HG03571 (cell line): Measurements from ENCODE around the gene EARS2.
A peak's percentile ranks its signal among the peaks of the same experiment; 100 is the strongest.
"Not testable (repeated sequence)": the region's sequence is repeated elsewhere in the genome, so short reads cannot be mapped to it uniquely, and the experiment has no call there.

Experiments used
- ATAC-seq: cut with Tn5 transposase; IDR thresholded peaks from one replicate; pipeline ENCODE4 v1.9.1; 2021; ENCODE audit not compliant: unreplicated experiment

Gene EARS2

DNA sequence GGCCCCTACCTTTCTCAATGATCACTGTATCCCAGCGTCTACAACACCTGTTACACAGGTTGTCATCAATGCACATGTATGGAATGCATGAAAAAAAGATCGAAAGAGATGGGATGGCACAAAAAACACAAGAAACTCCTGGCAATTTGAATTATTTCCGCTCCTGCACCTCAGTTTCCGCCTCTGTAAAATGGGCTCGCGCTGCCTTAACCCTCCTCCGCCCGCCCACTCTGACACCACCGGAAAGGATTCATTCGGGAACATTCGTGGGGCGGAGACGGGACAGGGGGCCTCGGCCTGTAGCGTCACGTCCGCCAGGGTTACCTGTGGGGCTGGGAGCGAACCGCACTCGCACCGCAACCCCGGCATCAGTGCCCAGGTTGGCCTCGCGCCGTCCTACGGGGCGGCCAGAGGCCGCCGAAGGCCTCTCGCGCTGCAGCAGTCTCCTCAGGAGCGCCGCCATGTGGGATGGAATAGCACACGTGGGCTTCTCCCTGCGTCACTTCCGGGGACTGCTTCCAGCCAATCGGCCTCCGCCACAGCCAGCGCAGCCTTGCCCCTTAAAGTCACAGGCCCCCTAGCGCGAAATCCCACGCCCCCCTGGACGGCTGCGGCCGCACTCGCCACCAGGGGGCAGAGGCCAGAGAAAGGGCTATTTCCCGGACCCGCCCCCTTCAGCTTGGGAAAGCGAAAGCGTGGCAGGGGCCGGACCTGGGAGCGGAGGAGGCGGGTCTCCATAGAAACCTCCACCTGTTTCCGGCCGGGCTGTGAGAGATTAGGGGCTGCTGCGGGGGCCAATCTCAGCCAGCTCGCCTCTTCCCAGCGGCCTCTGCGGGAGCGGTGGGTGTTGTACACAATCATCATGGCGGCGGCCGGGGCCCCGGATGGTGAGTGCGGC, at the start of gene EARS2, which contains the start of gene UBFD1:
EARS2 (minus strand) TSS at position 470 of the 898 bp plus-strand sequence; CDS start at position 463, 7 bp downstream.
UBFD1 (plus strand) TSS at position 847 of the 898 bp plus-strand sequence; CDS start at position 863, 16 bp downstream.
- peak; percentile 86 for ATAC-seq

DNA sequence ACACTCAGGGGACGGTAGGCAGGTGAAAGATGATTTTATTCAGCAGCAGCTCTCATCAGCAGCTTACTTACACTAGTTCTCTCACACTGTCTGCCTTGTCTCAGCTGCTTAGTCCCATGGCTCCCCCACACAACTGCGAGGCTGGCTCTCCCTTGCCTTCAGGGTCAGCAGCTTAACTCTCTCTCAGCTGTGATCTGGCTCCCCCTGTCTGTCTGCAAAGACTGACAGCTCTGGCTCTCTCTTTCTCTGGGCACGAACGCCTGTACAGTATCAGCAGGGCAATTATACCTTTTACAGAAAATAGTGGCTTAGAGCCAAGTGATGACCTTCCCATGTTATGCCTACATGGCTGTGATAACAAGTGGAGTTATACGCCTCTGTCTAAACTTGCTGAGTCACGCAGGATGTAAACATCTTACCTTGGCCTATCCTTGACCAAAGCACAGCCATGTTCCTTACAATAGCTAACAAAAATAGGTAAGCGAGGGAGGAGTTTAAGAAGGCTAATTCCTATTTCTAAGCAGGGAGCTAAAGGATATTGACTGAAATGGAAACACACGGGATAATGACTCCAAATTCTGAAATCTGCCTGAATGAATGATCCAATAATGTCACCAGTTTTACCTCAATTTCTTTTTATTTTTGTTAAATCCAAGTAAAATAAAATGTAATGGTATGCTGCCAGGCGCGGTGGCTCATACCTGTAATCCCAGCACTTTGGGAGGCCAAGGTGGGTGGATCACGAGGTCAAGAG, 40.0 kb upstream of the EARS2 start:
- no peak for ATAC-seq

DNA sequence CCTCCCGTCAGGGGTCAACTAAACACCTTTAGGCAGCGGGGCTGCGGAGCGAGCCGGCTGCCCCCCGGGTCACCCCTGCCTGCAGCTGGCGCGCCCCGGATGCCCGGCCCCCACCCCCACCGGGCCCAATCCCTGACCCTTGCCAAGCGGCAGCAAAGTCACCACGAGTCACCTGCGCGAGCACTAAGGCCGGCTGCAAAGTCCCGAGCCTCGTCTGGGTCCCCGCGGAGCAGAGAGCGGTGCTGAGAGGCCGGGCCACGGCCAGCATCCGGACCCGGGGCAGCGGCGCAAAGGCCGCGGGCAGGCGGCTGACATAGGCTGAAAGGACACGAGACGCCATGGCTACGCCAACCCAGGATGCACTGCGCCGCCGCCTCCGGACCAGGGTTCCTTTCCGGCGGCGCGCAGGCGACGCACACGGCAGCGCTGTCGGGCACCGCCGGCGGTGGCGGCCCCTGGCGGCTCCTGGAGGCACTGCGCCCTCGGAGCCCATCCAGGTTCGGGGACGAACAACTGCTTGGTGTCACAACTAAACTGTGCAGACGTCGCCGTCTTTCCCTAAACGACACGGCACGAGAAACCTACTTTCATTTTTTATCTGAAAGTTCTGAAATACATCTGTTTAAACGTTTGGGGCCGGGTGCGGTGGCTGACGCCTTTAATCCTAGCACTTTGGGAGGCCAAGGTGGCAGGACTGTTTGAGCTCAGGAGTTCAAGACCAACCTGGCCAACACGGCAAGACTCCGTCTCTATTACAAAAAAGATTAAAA, 39.0 kb upstream of the EARS2 start, which contains the start of gene NDUFAB1:
NDUFAB1 (minus strand) TSS at position 366 of the 770 bp plus-strand sequence; CDS start at position 340, 26 bp downstream.
- peak; percentile 88 for ATAC-seq

DNA sequence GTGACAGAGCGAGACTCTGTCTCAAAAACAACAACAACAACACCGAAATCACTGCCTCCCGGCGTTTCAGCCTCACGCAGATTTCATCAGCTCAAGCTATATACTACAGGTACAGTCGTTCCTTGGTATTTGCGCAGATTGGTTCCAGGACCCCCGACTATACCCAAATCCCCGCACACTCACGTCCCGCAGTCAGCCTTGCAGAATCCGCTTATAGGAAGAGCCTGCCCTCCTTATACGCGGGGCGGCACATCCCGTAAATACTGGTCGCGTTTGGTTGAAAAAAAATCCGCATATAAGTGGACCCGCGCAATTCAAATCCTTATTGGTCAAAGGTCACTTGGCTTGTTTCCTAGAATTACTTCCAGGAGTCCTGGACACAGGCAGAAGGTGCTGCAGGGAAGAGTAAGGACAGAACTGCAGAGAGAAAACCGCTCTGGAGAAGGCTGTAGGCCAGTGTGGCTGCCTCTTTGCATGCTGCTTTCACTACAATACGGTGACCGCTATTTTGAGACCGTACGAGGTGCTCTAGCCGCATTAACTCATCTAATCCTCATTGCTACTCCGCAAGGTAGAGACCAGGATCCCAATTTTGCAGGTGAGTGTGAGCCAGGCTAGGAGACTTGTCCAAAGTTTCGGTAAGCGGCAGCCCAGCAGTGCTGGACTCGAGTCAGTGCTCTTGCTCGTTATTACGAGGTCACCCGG, 38.2 kb upstream of the EARS2 start:
- peak; percentile 10 for ATAC-seq

DNA sequence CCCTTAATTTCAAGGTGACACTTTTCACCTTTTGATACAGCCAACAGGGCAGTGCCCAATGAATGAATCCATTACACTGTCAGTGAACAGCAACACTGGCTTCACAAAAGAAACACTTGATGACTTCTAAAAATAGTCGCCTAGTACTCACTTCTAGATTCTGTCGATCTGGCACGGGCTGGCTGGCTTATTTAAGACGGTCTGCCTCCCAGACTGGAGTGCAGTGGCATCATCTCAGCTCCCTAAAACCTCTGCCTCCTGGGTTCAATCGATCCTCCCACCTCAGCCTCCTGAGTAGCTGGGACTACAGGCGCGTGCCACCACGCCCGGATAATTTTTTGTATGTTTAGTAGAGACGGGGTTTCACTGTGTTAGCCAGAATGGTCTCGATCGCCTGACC, 37.0 kb upstream of the EARS2 start:
- no peak for ATAC-seq

DNA sequence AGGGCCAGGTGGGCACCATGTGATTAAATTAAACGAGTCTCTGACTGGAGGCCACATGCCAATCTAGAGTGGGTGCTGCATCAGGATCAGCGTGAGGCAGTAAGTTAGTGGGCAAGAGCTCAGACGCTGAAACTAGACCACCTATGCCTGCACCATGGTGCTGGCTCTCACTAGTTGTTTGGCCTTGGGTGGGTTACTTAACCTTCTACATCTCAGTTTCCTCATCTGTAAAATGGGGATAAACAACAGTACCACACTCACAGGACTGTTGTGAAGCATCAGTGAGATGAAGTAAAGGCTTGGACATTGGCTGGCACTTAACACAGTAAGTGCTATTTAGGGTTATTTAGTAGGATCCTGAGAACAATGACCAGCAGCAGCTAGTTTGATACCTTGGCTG, 33.0 kb upstream of the EARS2 start:
- ATAC-seq, result no peak

DNA sequence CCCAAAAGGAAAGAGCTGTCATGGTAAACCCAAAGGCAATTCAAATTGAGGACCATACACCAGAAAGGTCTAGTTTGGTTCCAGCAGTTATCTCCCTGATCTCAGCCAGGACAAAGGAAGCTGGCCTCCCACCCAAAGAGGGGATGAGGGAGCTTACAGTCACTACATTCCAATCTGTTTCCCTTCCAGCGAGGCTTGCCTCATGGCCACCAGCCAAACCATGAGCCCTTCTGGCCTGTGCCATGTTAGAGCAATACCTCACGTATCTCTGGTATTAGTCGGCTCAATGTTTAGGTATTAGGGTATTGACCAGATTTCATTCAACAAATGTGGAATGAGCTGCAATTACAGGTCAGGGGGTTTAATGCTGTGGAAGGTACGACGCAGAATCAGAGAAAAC, 30.6 kb upstream of the EARS2 start:
- no peak for ATAC-seq

DNA sequence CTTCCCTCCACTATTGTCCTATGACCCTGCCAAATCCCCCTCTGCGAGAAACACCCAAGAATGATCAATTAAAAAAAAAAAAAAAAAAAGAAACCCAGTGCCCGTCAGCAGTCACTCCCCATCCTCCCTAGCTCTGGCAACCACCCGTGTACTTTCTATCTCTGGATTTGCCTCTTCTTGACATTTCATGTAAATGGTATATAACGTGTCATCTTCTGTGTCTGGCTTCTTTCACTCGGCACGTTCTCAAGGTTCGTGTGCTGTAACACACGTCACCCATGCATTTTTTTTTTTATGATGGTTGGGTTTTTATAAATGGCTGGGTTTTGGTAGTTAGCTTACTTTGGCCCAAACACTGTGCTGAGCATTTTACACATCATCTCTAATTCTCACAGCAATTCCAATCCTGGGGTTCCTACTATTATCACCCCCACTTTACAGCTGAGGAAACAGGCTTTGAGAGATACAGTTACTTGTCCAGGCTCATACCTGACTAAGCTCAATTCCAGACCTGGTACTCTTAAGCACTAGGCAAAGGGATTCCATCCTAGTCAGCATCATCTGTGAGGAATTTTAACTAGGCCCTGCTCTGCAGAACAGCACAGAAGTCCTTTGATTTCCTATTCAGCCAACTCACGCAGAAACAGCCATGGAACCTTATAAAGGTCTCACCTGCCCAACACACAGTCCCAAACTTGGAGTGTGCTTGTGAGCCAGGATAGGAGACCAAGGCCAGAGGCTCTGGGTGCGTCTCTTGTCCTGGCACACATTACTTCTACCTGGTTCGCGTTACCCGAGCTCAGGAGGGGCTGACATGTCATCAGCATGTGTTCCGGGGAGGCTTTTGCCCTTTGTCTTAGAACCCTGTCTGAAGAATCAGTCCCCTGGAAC, 27.3 kb upstream of the EARS2 start:
- no peak for ATAC-seq

DNA sequence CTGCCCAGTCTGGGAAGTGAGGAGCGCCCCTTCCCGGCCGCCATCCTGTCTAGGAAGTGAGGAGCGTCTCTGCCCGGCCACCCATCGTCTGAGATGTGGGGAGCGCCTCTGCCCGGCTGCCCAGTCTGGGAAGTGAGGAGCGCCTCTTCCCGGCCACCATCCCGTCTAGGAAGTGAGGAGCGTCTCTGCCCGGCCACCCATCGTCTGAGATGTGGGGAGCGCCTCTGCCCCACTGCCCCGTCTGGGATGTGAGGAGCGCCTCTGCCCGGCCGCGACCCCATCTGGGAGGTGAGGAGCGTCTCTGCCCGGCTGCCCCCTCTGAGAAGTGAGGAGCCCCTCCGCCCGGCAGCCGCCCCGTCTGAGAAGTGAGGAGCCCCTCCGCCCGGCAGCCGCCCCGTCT, 26.1 kb upstream of the EARS2 start:
- not testable (repeated sequence) for ATAC-seq

DNA sequence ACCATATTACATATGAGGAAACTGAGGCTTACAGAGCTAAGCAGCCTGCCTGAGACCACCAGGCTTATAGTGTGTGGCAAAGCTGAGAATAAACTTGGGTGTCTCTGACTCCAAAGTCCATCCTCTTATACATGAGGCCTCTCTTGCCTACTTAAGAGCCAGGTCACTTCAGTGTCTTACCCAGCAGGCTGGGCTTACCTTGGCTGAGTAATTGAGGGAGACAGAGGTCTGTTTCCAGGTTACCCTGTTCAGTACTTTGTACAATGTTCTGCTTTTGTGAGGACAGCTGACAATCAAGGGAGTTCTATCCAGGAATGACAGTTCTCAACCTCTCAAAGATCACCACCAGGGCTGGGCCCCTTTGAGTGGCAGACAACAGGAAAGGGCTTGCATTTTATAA, 24.6 kb upstream of the EARS2 start:
- no peak for ATAC-seq

DNA sequence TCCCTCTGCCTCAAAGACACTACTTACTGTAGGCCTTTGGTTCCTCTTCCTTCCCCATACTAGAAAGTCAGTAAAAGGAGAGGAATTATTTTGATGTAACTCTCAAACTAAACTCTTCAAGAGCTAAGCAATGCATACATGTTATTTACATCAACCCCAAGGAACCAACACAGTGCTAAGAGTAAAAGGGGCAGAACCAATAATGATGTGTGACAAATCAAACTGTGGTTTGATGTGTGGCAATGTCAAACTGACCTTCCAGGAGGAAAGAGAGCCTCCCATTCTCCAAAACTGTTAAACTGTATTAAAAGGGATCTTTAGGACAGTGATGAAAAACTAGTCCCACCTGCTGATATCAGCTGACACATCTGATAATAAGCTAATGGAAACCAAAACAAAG, 23.2 kb upstream of the EARS2 start:
- no peak for ATAC-seq

DNA sequence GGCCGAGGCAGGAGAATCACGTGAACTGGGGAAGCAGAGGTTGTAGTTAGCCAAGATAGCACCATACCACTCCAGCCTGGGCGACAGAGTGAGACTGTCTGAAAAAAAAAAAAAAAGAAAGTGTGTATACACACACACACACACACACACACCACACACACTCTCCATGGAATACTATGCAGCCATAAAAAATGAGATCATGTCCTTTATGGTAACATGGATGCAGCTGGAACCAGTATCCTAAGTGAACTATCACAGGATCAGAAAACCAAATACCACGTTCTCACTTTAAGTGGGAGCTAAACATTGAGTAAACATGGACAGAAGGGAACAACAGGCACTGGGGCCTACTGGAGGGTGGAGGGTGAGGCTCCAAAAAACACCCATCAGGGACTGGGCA, 22.2 kb upstream of the EARS2 start:
- no peak for ATAC-seq

DNA sequence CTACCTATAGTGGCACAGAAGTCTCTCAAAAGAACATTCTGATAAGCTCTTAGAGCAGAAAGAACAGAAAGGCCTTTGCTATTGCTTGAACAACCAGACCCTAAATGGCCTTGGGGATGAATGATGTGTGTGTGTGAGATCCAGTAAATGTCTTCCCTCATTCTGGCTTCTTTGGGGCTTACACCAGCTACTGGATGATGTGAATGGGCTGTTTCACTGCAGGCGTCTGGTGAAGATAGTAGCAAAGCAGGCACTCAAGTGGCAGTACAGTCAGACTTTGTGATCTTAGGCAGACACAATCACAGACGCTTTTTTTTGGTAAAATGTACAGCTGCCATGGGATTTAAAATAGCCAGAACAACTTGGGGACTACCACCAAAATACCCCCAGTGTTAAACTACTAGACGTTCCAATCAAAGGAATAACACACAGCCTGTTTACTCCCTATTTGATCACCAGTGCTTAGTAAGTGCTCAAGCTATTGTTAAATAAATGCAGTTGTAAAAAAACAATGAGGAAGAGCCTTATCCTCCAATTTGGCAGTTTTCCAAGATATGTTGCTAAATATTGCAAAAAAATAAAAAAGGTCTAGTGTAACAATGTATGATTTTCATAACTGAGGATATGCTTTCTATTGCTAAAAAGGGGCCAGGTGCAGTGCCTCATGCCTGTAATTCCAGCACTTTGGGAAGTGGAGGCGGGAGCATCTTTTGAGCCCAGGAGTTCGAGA, 21.1 kb upstream of the EARS2 start:
- no peak for ATAC-seq

DNA sequence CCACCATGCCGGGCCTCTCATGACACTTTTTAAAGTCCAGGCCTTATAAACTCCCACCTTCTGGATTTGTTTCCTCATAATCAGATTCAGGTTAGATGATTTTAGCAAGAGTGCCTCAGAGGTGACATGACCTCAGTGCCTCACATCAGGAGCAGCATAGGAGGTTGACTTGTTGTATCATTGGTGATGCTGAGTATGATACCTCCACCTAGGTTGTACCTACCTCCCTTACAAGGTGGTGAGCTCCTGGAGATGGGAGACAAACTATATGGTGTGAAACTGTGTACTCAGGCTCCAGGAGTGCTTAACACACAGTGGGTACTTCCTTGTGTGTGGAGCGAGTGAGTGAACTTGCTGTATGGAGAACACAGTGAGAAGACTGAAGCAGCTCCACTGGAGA, 20.3 kb upstream of the EARS2 start:
- ATAC-seq, result no peak

DNA sequence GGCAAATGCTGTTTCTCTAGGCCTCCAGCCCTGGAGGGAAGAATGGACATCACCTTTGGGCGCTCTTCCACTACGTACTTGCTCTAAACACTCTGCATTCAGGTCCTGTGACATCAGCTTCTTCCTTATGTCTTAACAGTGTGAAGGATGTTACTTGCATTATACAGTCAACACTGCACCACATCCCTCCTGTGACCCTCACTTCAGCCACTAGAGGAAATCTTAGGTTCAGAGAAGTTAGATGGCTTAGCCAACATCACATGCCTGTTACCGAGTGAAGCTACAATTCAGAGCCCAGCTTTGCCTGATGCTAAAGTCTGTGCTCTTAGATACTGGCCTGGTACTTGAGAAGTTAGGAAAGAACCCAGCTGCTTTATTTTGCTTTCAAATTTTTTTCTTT, 18.7 kb upstream of the EARS2 start:
- no peak for ATAC-seq

DNA sequence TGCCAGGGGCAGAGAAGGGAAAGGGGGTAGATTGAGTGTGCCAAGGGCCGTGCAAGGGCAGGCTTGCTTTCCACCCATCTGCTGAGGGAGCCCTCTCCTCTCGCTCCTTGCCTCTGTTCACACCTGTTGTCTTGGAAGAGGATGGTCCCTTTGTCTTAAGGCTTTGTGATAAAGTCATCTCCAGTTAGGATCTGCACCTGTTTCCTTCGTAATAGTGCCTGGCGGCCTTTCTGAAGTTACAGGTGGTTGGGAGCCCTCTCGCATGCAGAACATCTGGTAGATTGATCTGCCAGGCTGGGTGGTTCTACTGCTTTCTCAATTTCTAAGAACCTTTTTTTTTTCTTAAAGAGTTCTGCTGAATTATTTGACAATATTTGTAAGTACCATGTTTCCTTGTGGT, 16.7 kb upstream of the EARS2 start:
- no peak for ATAC-seq

DNA sequence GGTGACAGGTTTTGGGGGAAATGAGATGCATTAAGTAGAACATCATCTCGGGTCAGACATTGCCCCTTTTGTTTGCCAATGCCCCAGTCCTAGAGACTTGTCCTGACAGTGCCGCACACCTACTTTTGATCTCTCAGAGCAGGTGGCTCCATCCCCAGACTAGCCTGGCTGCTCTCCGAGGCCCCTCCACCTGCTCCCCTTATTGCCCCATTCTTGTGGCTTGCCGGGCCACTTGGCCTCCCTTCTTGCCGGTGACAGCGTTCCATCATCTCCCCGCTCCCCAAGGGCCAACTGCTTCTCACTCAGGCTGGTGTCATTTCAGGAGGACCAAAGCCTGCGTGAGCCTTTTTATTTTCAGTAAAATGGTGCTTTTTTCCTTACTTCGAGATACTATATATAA, 15.2 kb upstream of the EARS2 start:
- ATAC-seq, result no peak

DNA sequence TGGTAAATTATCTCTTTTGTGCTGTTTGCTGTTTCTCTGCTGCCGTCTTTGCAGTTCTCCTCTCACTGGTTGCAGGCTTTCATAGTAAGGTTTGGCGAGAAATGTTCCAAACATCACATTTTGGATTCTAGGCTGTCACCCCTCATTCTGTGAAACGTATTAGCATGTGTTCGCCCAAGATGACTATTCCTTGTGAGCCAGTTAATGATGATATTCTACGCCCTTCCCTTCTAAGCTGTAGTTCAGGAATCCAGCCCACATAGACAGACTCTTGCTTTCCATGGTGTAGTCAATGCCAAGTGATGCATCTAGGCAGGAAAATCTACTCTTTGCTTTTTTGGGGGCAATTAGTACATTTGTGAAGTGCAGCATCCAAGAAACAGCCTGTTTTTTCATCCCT, 14.7 kb upstream of the EARS2 start:
- ATAC-seq, result no peak
